ENCODE results near the gene TNNT1.
"Not testable (repeated sequence)": the region's sequence is repeated elsewhere in the genome, so short reads cannot be mapped to it uniquely, and the experiment has no call there.

Gene TNNT1

DNA sequence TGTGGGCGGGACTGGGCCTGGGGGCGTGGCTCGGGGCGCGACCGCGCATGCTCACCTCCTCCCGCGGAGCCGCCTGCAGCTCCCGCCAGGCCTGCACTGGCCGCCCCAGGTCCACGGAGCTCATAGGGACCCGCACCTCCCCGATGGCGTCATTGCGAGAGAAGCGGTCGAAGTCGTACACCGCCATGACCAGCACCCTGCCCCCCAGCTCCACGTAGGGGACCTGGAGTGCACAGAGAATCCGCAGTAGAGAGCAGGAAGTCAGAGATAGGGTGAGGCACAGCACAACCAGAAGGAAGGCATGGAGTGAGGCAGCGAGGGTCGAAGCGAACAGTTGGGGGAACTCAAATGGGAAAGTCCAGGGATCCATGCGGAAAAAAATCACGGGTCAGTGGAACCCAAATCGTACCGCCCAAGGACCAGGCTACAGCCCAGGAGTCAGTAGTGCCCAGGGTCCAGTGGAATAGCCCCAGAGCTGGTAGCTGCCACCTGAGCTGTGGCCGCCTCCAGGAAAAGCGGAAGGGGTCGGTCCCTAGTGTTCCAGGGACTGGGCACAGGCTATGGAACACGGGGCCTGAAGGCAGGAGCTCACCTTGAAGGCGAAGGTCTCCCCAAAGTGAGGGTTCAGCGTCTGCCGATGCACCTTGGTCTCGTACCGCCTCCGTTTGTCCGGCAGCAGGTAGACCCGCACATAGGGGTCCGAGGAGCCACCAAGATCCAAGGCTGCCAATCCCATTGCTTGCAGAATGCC is 26.3 kb upstream of the TNNT1 start:
- TF ChIP-seq, protein P1, sequence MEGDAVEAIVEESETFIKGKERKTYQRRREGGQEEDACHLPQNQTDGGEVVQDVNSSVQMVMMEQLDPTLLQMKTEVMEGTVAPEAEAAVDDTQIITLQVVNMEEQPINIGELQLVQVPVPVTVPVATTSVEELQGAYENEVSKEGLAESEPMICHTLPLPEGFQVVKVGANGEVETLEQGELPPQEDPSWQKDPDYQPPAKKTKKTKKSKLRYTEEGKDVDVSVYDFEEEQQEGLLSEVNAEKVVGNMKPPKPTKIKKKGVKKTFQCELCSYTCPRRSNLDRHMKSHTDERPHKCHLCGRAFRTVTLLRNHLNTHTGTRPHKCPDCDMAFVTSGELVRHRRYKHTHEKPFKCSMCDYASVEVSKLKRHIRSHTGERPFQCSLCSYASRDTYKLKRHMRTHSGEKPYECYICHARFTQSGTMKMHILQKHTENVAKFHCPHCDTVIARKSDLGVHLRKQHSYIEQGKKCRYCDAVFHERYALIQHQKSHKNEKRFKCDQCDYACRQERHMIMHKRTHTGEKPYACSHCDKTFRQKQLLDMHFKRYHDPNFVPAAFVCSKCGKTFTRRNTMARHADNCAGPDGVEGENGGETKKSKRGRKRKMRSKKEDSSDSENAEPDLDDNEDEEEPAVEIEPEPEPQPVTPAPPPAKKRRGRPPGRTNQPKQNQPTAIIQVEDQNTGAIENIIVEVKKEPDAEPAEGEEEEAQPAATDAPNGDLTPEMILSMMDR (IDR thresholded peaks at IDR 0.05; ENCODE audit: low read length, missing control alignments), result no peak
- no peak for DNase-seq (ENCODE audit: low read depth)
- H3K4me3 ChIP-seq (replicated peaks; ENCODE audit: low read depth, low read length), result no peak overlapping the region

DNA sequence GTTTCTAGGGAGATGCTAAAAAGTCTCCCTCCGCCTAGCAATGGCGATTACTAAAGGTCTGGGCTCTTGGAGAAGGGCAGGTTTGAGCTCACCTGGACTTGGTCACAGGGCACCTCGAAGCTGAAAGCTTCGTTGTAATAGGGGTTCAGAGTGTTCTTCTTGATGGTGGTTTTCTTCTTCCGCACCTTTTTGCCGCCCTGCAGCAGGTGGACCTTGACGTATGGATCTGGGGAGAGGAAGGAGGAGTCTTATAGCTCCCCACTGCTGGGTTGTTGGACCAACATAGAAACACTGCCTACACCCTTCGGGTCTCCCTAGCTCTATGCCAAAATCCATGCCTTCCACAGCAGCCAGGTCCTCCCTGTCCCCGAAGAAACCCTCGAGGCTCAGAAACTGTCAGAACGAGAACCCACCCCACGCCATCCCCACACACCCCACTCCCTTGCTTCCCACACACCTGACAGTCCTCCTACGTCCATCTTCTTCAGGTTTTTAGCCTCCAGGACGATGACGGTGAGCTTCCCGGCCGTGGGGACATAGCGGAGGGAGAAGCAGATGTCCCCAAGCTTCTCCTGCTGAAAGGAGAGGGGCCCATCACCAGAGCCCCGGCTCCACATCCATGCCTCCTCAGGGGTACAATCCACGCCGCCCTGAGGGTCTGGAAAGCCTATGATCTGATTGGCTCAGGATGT is 25.6 kb upstream of the TNNT1 start:
- H3K4me3 ChIP-seq (replicated peaks; ENCODE audit: low read depth, low read length), result no peak overlapping the region
- TF ChIP-seq, protein P1 (IDR thresholded peaks at IDR 0.05; ENCODE audit: low read length, missing control alignments), result no peak
- no peak for DNase-seq (ENCODE audit: low read depth)

DNA sequence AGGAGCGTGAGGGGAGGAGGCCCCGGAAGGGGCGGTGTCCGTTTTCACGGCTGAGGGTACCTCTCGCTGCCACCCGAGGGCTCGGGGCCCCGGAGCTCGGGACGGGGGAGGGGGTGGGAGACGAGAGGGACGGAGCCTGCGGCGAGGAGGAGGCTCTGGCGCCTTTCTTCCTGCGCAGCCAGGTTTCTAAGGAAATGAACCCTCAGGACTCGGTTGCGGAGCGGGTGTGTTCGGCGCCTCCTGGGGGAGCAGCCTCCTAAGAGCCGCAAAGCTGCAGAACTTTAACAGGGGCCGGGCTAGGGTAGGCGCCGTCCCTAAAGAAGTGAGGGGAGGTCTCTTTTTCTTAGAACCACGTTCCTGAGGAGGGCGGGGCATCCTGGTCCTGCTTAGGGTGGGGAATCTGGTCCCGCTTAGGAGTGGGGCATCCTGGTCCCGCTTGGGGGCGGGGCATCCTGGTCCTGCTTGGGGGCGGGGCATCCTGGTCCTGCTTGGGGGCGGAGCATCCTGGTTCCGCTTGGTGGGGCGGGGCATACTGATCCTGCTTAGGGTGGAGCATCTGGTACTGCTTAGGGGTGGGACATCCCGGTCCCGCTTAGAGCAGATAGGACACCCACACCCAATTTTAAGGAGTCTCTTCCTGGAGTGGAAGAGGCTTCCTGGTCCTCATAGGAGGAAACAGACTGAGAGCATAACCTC is 24.9 kb upstream of the TNNT1 start:
- H3K4me3 ChIP-seq (replicated peaks; ENCODE audit: low read depth, low read length), result peak overlapping the region; percentile 56
- peak; percentile 78 for DNase-seq (ENCODE audit: low read depth)
- TF ChIP-seq, protein P1 (IDR thresholded peaks at IDR 0.05; ENCODE audit: low read length, missing control alignments), result peak; percentile 19

DNA sequence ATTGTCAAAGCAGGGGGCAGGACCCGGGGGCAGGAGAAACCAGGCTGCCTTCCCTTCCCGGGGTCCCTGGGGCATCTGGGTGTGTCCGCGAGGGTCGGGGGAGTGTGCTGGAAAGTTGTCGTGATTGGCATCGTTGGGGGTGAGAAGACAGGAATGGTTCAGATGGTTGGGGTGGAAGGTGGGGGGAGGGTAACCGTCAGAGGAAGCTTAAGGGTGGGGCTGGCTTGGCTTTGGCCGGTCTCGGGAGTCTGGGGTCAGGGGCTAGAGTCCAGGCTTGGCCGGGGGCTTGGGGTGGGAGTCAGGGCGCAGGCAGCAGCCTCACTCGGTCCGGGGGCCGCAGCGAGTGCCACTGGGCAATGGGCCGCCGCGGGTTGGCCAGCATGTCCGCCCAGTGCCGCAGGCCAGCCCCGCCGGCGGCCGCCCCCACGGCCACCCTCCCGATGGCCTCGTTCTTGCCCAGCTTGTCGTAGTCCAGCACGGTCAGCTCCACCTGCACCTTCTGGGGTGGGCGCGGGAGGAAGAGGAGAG is 24.2 kb upstream of the TNNT1 start:
- DNase-seq (ENCODE audit: low read depth), result no peak
- TF ChIP-seq, protein P1 (IDR thresholded peaks at IDR 0.05; ENCODE audit: low read length, missing control alignments), result no peak
- H3K4me3 ChIP-seq (replicated peaks; ENCODE audit: low read depth, low read length), result peak overlapping the region; percentile 56

DNA sequence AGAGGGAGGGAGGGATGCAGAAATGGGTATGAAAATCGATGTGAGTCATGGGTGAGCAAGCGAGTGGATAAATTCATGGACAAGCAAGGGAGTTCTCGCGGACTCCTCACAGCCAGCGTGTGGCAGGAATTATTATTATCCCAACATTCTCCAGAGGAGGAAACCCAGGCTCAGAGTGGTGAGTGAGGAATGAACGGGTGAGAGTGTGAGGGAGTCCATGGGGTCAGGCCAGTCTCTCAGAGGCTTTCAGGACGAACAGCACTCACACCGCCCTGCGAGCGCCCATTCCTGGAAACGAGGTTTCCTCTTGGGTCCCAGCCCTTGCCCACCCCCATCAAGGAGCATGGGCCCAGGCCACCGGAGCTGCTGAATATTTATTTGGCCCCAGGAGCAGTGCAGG is 23.7 kb upstream of the TNNT1 start:
- DNase-seq (ENCODE audit: low read depth), result peak; percentile 54
- peak overlapping the region; percentile 56 for H3K4me3 ChIP-seq (replicated peaks; ENCODE audit: low read depth, low read length)

DNA sequence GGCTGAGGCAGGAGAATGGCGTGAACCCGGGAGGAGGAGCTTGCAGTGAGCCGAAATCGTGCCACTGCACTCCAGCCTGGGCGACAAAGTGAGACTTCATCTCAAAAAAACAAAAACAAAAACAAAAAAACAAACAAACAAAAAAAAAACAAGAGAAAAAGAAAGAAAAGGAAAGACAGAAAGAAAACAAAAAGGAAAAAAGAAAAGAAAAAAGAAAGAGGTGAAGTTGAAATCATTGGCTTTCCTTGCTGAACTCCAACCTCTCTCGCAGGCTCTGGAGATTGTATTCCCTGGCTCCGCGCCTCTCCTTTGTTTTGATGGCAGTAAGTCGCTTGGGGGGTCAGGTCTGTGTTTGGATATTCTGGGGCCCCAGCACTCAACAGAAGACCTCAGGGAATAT is 23.3 kb upstream of the TNNT1 start:
- not testable (repeated sequence) for DNase-seq (ENCODE audit: low read depth)

More for the DNA sequence above, 23.7 kb upstream of the TNNT1 start:
- TF ChIP-seq, protein P1 (IDR thresholded peaks at IDR 0.05; ENCODE audit: low read length, missing control alignments), result no peak

DNA sequence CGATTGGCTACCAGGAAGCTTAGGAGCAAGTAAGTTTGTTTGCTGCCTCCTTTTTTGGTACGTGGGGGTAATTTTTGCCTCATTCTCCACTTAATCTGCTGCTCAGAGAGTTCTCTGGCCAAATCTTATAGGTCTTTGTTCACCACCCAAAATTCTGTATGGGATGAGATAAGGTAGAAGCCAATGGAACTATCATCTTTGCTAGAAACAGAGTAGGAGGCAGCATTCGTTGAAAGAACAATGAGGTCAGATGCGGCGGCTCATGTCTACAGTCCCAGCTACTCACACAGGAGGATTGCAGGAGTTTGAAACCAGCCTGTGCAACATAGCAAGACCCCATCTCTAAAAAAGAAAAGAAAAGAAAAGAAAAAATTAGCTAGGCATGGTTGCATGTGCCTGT is 22.4 kb upstream of the TNNT1 start:
- TF ChIP-seq, protein P1 (IDR thresholded peaks at IDR 0.05; ENCODE audit: low read length, missing control alignments), result no peak
- DNase-seq (ENCODE audit: low read depth), result no peak
- no peak overlapping the region for H3K4me3 ChIP-seq (replicated peaks; ENCODE audit: low read depth, low read length)

More for the DNA sequence above, 23.3 kb upstream of the TNNT1 start:
- not testable (repeated sequence) for H3K4me3 ChIP-seq (replicated peaks; ENCODE audit: low read depth, low read length)
